Mesendoderm (in vitro differentiated cells): ENCODE measurements around the gene VARS1.
"Not testable (repeated sequence)": the region's sequence is repeated elsewhere in the genome, so short reads cannot be mapped to it uniquely, and the experiment has no call there.

Experiments used
- DNase-seq: peaks from one replicate; pipeline ENCODE4 v3.0.0; 2013
- H2AK5ac ChIP-seq: 2 replicates; pipeline ENCODE4 v1.6.1; 2013; ENCODE audit warnings: low read length, inconsistent platforms
- H2BK120ac ChIP-seq: 2 replicates; pipeline ENCODE4 v1.6.1; 2013; ENCODE audit warnings: low read depth, mild to moderate bottlenecking, low read length, moderate library complexity, mixed read lengths
- H2BK15ac ChIP-seq: replicated peaks from 2 replicates; pipeline ENCODE4 v1.6.1; 2013; ENCODE audit warnings: low read depth, mild to moderate bottlenecking, moderate library complexity
- H2BK5ac ChIP-seq: 2 replicates; pipeline ENCODE4 v1.6.1; 2013; ENCODE audit warnings: low read length, inconsistent platforms
- H3K18ac ChIP-seq: 2 replicates; pipeline ENCODE4 v1.6.1; 2013; ENCODE audit warnings: mild to moderate bottlenecking, low read length, mixed read lengths
- H3K23ac ChIP-seq: one replicate; pipeline ENCODE4 v1.6.1; 2013; ENCODE audit warnings: low read length
- H3K27ac ChIP-seq: 2 replicates; pipeline ENCODE4 v1.5.1; 2013; ENCODE audit warnings: low read depth, mild to moderate bottlenecking, inconsistent platforms, low read length, moderate library complexity
- H3K27me3 ChIP-seq: 2 replicates; pipeline ENCODE4 v1.6.1; 2013; ENCODE audit warnings: low read length, control low read depth, mild to moderate bottlenecking, inconsistent platforms; ENCODE audit not compliant: insufficient read depth, poor library complexity
- H3K36me3 ChIP-seq: 2 replicates; pipeline ENCODE4 v1.6.1; 2013; ENCODE audit warnings: low read length, inconsistent platforms; ENCODE audit not compliant: control insufficient read depth, insufficient read depth
- H3K4ac ChIP-seq: one replicate; pipeline ENCODE4 v1.6.1; 2013; ENCODE audit warnings: low read depth, mild to moderate bottlenecking, low read length, moderate library complexity
- H3K4me1 ChIP-seq: 2 replicates; pipeline ENCODE4 v1.6.1; 2013; ENCODE audit warnings: low read depth, low read length, inconsistent platforms; ENCODE audit not compliant: control insufficient read depth
- H3K4me2 ChIP-seq: 2 replicates; pipeline ENCODE4 v1.6.1; 2013; ENCODE audit warnings: low read length
- H3K4me3 ChIP-seq: 2 replicates; pipeline ENCODE4 v1.5.1; 2013; ENCODE audit warnings: mild to moderate bottlenecking, low read length
- H3K56ac ChIP-seq: one replicate; pipeline ENCODE4 v1.6.1; 2013; ENCODE audit warnings: low read length
- H3K79me1 ChIP-seq: 2 replicates; pipeline ENCODE4 v1.6.1; 2013; ENCODE audit warnings: low read length, inconsistent platforms
- H3K79me2 ChIP-seq: 2 replicates; pipeline ENCODE4 v1.6.1; 2013; ENCODE audit warnings: mild to moderate bottlenecking, low read length; ENCODE audit not compliant: control insufficient read depth, insufficient read depth
- H3K9ac ChIP-seq: 2 replicates; pipeline ENCODE4 v1.6.1; 2013; ENCODE audit warnings: low read length, inconsistent platforms
- H4K5ac ChIP-seq: one replicate; pipeline ENCODE4 v1.6.1; 2013; ENCODE audit warnings: low read length
- H4K8ac ChIP-seq: one replicate; pipeline ENCODE4 v1.6.1; 2013; ENCODE audit warnings: low read depth, mild to moderate bottlenecking, control low read depth, low read length, moderate library complexity
- WGBS: extraction: QIAGEN DNeasy Blood & Tissue Kit; methylation state at CpG from one replicate; pipeline ENCODE4 v1.1.7; 2013; ENCODE audit warnings: low lambda C conversion rate, missing lambda C conversion rate; ENCODE audit not compliant: insufficient coverage; ENCODE audit errors: extremely low coverage; 5-methylcytosine and 5-hydroxymethylcytosine counted together

Gene VARS1

DNA sequence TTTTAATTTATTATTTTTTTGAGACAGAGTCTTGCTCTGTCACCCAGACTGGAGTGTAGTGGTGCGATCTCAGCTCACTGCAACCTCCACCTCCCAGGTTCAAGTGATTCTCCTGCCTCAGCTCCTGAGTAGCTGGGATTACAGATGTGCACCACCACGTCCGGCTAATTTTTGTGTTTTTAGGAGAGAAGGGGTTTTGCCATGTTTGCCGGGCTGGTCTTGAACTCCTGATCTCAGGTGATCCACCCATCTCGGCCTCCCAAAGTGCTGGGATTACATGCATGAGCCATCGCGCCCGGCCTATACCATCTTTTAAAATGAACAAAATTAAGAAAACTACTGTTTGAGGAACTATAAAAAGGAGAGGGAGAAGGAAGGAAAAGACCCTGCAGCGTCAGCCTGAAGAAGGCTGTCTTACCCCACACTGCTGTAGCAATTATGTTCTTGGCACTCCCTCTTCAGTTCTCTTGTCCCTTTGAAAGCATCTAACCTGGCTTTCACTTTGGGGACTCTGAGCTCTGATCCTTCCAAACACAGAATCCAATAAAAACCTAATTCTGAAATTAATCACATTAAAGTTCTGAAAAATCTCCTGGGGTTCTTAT lies 28.1 kb upstream of the VARS1 start:
- not testable (repeated sequence) for H3K18ac ChIP-seq, H3K79me2 ChIP-seq, H2BK5ac ChIP-seq, H3K79me1 ChIP-seq, H2BK120ac ChIP-seq, H2BK15ac ChIP-seq, H3K56ac ChIP-seq, H4K5ac ChIP-seq, H2AK5ac ChIP-seq, H3K4ac ChIP-seq, H3K36me3 ChIP-seq, H3K4me3 ChIP-seq, H3K23ac ChIP-seq, DNase-seq, H3K4me1 ChIP-seq, H3K27me3 ChIP-seq, H3K27ac ChIP-seq, H4K8ac ChIP-seq, H3K4me2 ChIP-seq, H3K9ac ChIP-seq
- no CpG with 5 or more reads among the region's 9 CpGs for WGBS

DNA sequence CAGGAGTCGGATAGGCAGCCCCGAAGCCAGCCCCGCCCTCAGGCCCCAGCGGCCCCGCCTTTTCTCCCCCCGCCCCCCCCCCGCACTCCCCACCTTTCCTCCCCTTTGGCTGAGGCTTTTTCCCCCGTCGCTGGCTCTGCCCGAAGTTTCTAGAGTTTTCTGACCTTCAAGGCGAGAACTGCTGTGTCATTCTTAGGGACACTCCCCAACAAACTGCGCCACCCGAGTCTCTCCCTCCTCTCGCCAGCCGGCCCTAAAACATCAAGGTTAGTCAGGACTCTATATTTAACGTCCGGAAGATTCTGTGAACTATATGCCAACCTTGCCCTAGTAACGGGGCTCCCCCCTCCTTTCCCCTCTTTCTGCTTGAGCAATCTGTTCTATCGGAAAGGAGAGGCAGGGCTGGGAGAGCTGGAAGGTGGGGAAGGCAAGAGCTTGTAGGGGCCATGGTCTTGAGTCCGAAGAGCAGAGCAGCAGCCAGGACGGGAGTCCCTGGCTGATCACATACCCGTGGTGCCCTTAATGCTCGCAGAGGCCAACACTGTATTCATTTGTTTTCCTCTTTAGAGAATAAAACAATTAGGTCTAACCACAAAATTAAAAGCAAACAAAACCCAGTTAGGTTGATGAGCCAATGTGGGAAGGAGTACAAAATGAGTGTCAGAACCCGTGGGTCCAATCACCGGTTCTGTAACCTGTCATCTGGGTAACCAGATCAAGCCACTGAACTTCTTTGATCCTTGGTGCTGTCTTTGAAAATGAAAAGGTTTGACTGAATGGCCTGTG lies 26.7 kb upstream of the VARS1 start:
- WGBS = no CpG with 5 or more reads among the region's 25 CpGs
- no peaks in the 10 kb centered on the region for H3K27me3 ChIP-seq
- H3K56ac ChIP-seq = peak overlapping the region; percentile 74
- no peak overlapping the region for H3K23ac ChIP-seq
- H4K8ac ChIP-seq = no peak overlapping the region
- peak overlapping the region; percentile 81 for H3K27ac ChIP-seq
- no peaks in the 10 kb centered on the region for H3K36me3 ChIP-seq
- H3K4me1 ChIP-seq = peaks cover 7% of the 10 kb centered on the region
- peak; percentile 92 for DNase-seq
- peak overlapping the region; percentile 4 for H3K4me3 ChIP-seq
- peaks cover 4% of the 10 kb centered on the region for H3K79me1 ChIP-seq
- H3K4ac ChIP-seq = peak overlapping the region; percentile 96
- peak overlapping the region; percentile 28 for H3K18ac ChIP-seq
- no peak overlapping the region for H4K5ac ChIP-seq
- H3K9ac ChIP-seq = peak overlapping the region; percentile 63
- peak overlapping the region; percentile 1 for H2BK5ac ChIP-seq
- H2BK120ac ChIP-seq = peak overlapping the region; percentile 40
- H3K4me2 ChIP-seq = peak overlapping the region; percentile 4
- peaks cover 3% of the 10 kb centered on the region for H3K79me2 ChIP-seq
- H2BK15ac ChIP-seq = no peak overlapping the region
- H2AK5ac ChIP-seq = no peak overlapping the region

DNA sequence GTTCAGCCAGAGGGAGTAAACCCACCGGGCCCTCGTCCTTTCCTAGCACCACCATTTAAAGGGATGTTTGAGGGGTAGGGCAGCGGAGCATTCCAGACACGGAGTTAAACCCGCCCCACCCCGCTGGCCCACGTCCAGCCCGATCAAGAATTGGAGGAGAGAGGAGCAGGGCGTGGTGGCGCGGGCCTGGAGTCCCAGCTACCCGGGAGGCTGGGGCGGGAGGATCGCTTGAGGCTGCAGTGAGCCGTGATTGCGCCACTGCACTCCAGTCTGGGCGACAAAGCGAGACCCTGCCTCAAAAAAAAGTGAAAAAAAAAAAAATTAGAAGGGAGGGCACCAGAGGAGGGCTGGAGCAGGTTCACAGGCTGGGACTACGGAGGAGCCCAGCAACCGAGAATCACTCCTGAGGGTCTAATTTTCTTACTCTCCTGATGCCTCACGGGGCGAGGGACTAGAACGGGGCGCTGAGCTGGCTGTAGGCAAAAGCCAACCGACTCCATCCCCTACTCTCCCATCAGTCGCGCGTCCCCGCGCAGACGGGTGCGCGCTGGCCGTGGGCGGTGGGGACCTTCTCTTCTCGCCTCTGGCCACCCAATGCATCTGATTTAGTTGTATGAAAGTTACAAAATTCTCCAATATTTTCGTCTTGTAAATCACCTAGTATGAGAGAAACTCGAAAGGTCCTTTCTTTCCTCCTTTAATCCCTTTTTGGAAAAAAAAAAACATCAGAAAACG lies 25.9 kb upstream of the VARS1 start:
- peaks cover 5% of the 10 kb centered on the region for H3K4me1 ChIP-seq
- no peak overlapping the region for H4K8ac ChIP-seq
- H4K5ac ChIP-seq = no peak overlapping the region
- H3K27ac ChIP-seq = peak overlapping the region; percentile 81
- peak overlapping the region; percentile 2 for H2BK5ac ChIP-seq
- WGBS = no CpG with 5 or more reads among the region's 39 CpGs
- peak overlapping the region; percentile 82 for H3K56ac ChIP-seq
- no peak overlapping the region for H2BK15ac ChIP-seq
- peaks cover 4% of the 10 kb centered on the region for H3K79me1 ChIP-seq
- H3K36me3 ChIP-seq = no peaks in the 10 kb centered on the region
- H3K79me2 ChIP-seq = peaks cover 3% of the 10 kb centered on the region
- H3K4me2 ChIP-seq = peak overlapping the region; percentile 56
- DNase-seq = peak; percentile 79
- H3K9ac ChIP-seq = peak overlapping the region; percentile 76
- no peaks in the 10 kb centered on the region for H3K27me3 ChIP-seq
- H2BK120ac ChIP-seq = no peak overlapping the region
- no peak overlapping the region for H3K4ac ChIP-seq
- H2AK5ac ChIP-seq = no peak overlapping the region
- H3K4me3 ChIP-seq = peak overlapping the region; percentile 56
- no peak overlapping the region for H3K23ac ChIP-seq
- H3K18ac ChIP-seq = peak overlapping the region; percentile 29

DNA sequence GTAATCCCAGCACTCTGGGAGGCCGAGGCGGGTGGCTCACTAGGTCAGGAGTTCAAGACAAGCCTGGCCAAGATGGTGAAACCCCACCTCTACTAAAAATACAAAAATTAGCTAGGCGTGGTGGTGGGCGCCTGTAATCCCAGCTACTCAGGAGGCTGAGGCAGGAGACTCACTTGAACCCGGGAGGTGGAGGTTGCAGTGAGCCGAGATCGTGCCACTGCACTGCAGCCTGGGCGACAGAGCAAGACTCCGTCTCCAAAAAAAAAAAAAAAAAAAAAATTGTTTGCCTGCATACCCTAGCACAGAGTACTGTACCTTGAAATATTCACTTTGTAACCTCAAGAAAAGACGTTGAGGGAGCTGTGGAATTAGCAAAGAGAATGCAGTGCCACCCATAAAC lies 24.8 kb upstream of the VARS1 start:
- not testable (repeated sequence) for H3K9ac ChIP-seq, H4K8ac ChIP-seq, H3K4me1 ChIP-seq, H2AK5ac ChIP-seq, H2BK120ac ChIP-seq, H3K27me3 ChIP-seq, H3K27ac ChIP-seq, H3K56ac ChIP-seq, H4K5ac ChIP-seq, H3K4ac ChIP-seq, H3K4me3 ChIP-seq, H2BK15ac ChIP-seq, H2BK5ac ChIP-seq, DNase-seq, H3K4me2 ChIP-seq, H3K23ac ChIP-seq, H3K79me2 ChIP-seq, H3K18ac ChIP-seq, H3K36me3 ChIP-seq, H3K79me1 ChIP-seq
- no CpG with 5 or more reads among the region's 10 CpGs for WGBS

DNA sequence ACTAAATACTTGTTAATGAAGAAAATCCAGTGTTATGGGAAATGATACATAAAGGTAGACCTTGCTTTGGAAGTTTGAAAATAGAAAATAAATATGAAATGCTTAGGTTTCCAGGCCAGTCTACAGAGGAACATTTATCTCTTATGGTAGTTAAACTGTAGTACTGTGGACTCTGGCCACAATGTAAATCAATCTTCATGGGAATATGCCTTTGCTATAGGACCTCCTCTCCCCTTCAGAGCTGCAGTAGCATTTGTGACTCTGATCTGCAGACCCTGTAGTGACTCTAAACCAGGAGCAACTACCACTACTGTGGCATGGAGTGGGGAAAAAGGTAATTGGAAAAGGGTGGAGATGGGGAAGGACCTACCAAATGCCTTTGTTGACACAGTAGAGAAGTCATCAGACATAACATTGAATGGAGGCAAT lies 24.3 kb upstream of the VARS1 start:
- Histone ChIP-seq H3K4me2 (no peak overlapping the region), H2BK5ac (no peak overlapping the region), H4K8ac (no peak overlapping the region), H3K23ac (peak overlapping the region; percentile 80), H2BK120ac (no peak overlapping the region), H3K79me1 (peaks cover 4% of the 10 kb centered on the region), H3K27me3 (no peaks in the 10 kb centered on the region), H3K9ac (peak overlapping the region; percentile 29), H3K4me3 (no peak overlapping the region), H3K56ac (peak overlapping the region; percentile 49), H2BK15ac (no peak overlapping the region), H3K4me1 (no peaks in the 10 kb centered on the region), H2AK5ac (no peak overlapping the region), H3K4ac (no peak overlapping the region), H3K79me2 (peaks cover 3% of the 10 kb centered on the region), H3K36me3 (no peaks in the 10 kb centered on the region), H3K27ac (no peak overlapping the region), H3K18ac (no peak overlapping the region), H4K5ac (no peak overlapping the region)
- no peak for DNase-seq
